CD4-positive, alpha-beta T cell (primary cell): ENCODE results near the gene SHROOM1. TPM values are rescaled to one million over a fixed set of nuclear protein-coding genes. Genes with fewer than 3 reads are reported as not detected.
"Not testable (repeated sequence)": the region's sequence is repeated elsewhere in the genome, so short reads cannot be mapped to it uniquely, and the experiment has no call there.

Source experiments
- ATAC-seq: fragments of 200-7000 bp; cut with Tn5 transposase; one replicate; pipeline ENCODE4 v1.10.0; 2022; ENCODE audit warnings: mild to moderate bottlenecking; ENCODE audit not compliant: poor library complexity
- CTCF ChIA-PET: fragments of 350-600 bp; sonication (Branson Sonifier 250); formaldehyde crosslinking; loops from one replicate; lab custom pipeline; 2021; ENCODE audit warnings: antibody characterized with exemption, inconsistent platforms; lab: Charles Lee
- POLR2A ChIA-PET: fragments of 350-600 bp; sonication (Branson Sonifier 250); formaldehyde crosslinking; loops from one replicate; lab custom pipeline; 2021; ENCODE audit warnings: antibody characterized with exemption, inconsistent platforms; lab: Charles Lee
- DNase-seq, 14 experiments: peaks; one replicate each; pipeline ENCODE4 v3.0.0-alpha.2; 2013 to 2020; ENCODE audit warnings: mixed read lengths in 2 of 14
- H3K27ac ChIP-seq, 2 donors: one replicate each; pipeline versions ENCODE4 v1.5.1 to v1.7.0; 2013; ENCODE audit warnings: low read length in 2 of 2, low read depth in 1 of 2, mild to moderate bottlenecking in 1 of 2
- H3K27me3 ChIP-seq, 2 experiments: 1 replicate in 1 of 2; 2 replicates in 1 of 2; pipeline versions ENCODE4 v1.6.1 to v1.7.0; 2013; ENCODE audit warnings: low read length in 2 of 2, control low read depth in 1 of 2, mild to moderate bottlenecking in 1 of 2, moderate library complexity in 1 of 2; ENCODE audit not compliant: insufficient read depth in 2 of 2, control insufficient read depth in 1 of 2
- H3K36me3 ChIP-seq: one replicate; pipeline ENCODE4 v1.6.1; 2013; ENCODE audit warnings: low read length, control low read depth; ENCODE audit not compliant: insufficient read depth
- H3K4me1 ChIP-seq: one replicate; pipeline ENCODE4 v1.6.1; 2013; ENCODE audit warnings: low read length, control low read depth; ENCODE audit not compliant: insufficient read depth
- H3K4me3 ChIP-seq: one replicate; pipeline ENCODE4 v1.5.1; 2013; ENCODE audit warnings: mild to moderate bottlenecking, low read length, moderate library complexity
- H3K9me3 ChIP-seq, 2 experiments: 1 replicate in 1 of 2; 2 replicates in 1 of 2; pipeline versions ENCODE4 v1.6.1 to v1.7.0; 2013; ENCODE audit warnings: low read length in 2 of 2, mild to moderate bottlenecking in 2 of 2, control low read depth in 1 of 2, moderate library complexity in 1 of 2; ENCODE audit not compliant: control insufficient read depth in 1 of 2, insufficient read depth in 1 of 2
- H3K27ac Mint-ChIP-seq: one replicate; pipeline ENCODE4 v1.8.0; 2020; ENCODE audit warnings: mixed read lengths
- H3K27me3 Mint-ChIP-seq: one replicate; pipeline ENCODE4 v1.8.0; 2021; ENCODE audit warnings: mixed read lengths
- H3K36me3 Mint-ChIP-seq: one replicate; pipeline ENCODE4 v1.8.0; 2021; ENCODE audit warnings: low read depth, mixed read lengths
- H3K4me1 Mint-ChIP-seq: one replicate; pipeline ENCODE4 v1.8.0; 2021; ENCODE audit warnings: low read depth, mixed read lengths
- H3K4me3 Mint-ChIP-seq: one replicate; pipeline ENCODE4 v1.8.0; 2020; ENCODE audit warnings: mild to moderate bottlenecking, mixed read lengths
- H3K9me3 Mint-ChIP-seq: one replicate; pipeline ENCODE4 v1.8.0; 2020; ENCODE audit warnings: mixed read lengths
- CTCF ChIP-seq: fragments of 200-600 bp; IDR thresholded peaks from one replicate; pipeline ENCODE4 v1.8.0; 2022; ENCODE audit warnings: antibody characterized with exemption, mild to moderate bottlenecking
- intact Hi-C, 2 experiments: fragments of 100-400 bp; cut with DNase I in 1 of 2; cut with micrococcal nuclease in 1 of 2; formaldehyde crosslinking; loops; one replicate each; pipeline versions ENCODE4 v1.15.1 to v1.9.0; 2023 to 2025; cut with DNase I, micrococcal nuclease
- total RNA-seq, 174 experiments: library from RNA in 2 of 174; stranded (reverse) in 2 of 174; gene quantifications; one replicate each; pipeline ENCODE4 v1.2.3 and lab custom pipeline; 2021 to 2026

The SHROOM1 gene
- total RNA-seq, 2 experiments from 2014 or later = 0.59 TPM; not detected in 1

- H3K27me3 ChIP-seq = peaks cover 23 to 46% of the 10 kb centered on the region in 2 experiments
- H3K36me3 ChIP-seq = no peaks in the 10 kb centered on the region
- H3K9me3 ChIP-seq = no peaks in the 10 kb centered on the region
- CTCF ChIA-PET = no interaction called here
- ATAC-seq = no peak
- Mint-ChIP-seq H3K27ac (no peak overlapping the region), H3K4me1 (peaks cover 16% of the 10 kb centered on the region), H3K4me3 (no peak overlapping the region), H3K9me3 (no peaks in the 10 kb centered on the region), H3K36me3 (no peaks in the 10 kb centered on the region), H3K27me3 (peaks cover 82% of the 10 kb centered on the region)
- no peak overlapping the region for H3K27ac ChIP-seq
- no peak for TF ChIP-seq CTCF
- H3K4me3 ChIP-seq = no peak overlapping the region
- DNase-seq = no peak
- POLR2A ChIA-PET = no interaction called here
- intact Hi-C loops = no loop called here
- H3K4me1 ChIP-seq = peaks cover 13% of the 10 kb centered on the region
Measured at GRCh38 chr5:132808866-132809265, 21.6 kb downstream of the SHROOM1 start.

GRCh38 chr5:132808448-132808847, 22.0 kb downstream of the SHROOM1 start:
- H3K27ac ChIP-seq = no peak overlapping the region
- intact Hi-C loops = no loop called here
- Mint-ChIP-seq H3K4me1 (peaks cover 16% of the 10 kb centered on the region), H3K27me3 (peaks cover 86% of the 10 kb centered on the region), H3K4me3 (no peak overlapping the region), H3K27ac (no peak overlapping the region), H3K9me3 (no peaks in the 10 kb centered on the region), H3K36me3 (no peaks in the 10 kb centered on the region)
- ATAC-seq (no peak), DNase-seq (no peak)
- H3K9me3 ChIP-seq = no peaks in the 10 kb centered on the region
- no peaks in the 10 kb centered on the region for H3K36me3 ChIP-seq
- H3K4me1 ChIP-seq = peaks cover 9% of the 10 kb centered on the region
- no peak for TF ChIP-seq CTCF
- POLR2A ChIA-PET = no interaction called here
- peaks cover 21 to 43% of the 10 kb centered on the region in 2 experiments for H3K27me3 ChIP-seq
- CTCF ChIA-PET = no interaction called here
- no peak overlapping the region for H3K4me3 ChIP-seq

GRCh38 chr5:132807163-132807838, 23.1 kb downstream of the SHROOM1 start:
- POLR2A ChIA-PET = no interaction called here
- peaks cover 3% of the 10 kb centered on the region for H3K4me1 ChIP-seq
- H3K27ac ChIP-seq = no peak overlapping the region
- Mint-ChIP-seq H3K4me1 (peaks cover 8% of the 10 kb centered on the region), H3K36me3 (no peaks in the 10 kb centered on the region), H3K27me3 (peaks cover 89% of the 10 kb centered on the region), H3K4me3 (no peak overlapping the region), H3K27ac (no peak overlapping the region), H3K9me3 (no peaks in the 10 kb centered on the region)
- ATAC-seq (no peak), DNase-seq (no peak)
- no peak overlapping the region for H3K4me3 ChIP-seq
- H3K9me3 ChIP-seq = no peaks in the 10 kb centered on the region
- intact Hi-C loops = no loop called here
- no peak for TF ChIP-seq CTCF
- CTCF ChIA-PET = interaction anchor here (1.1 kb wide), 2 partner anchors 10 to 13 kb away, joined by 3 to 5 read pairs; no protein-coding TSS in a partner anchor
- H3K27me3 ChIP-seq = peaks cover 18 to 35% of the 10 kb centered on the region in 2 experiments
- no peaks in the 10 kb centered on the region for H3K36me3 ChIP-seq

GRCh38 chr5:132806804-132807162, 23.7 kb downstream of the SHROOM1 start:
- H3K27ac ChIP-seq, DNase-seq, ATAC-seq, POLR2A ChIA-PET, H3K36me3 Mint-ChIP-seq, H3K36me3 ChIP-seq, H3K4me3 ChIP-seq, H3K9me3 Mint-ChIP-seq, H3K9me3 ChIP-seq, H3K4me1 Mint-ChIP-seq, H3K4me1 ChIP-seq, H3K27ac Mint-ChIP-seq, H3K4me3 Mint-ChIP-seq, intact Hi-C loops: not testable (repeated sequence)
- peaks cover 15 to 30% of the 10 kb centered on the region in 2 experiments for H3K27me3 ChIP-seq
- peaks cover 89% of the 10 kb centered on the region for H3K27me3 Mint-ChIP-seq
- CTCF ChIA-PET = interaction anchor here (1.1 kb wide), 2 partner anchors 10 to 13 kb away, joined by 3 to 5 read pairs; no protein-coding TSS in a partner anchor

- H3K36me3 ChIP-seq, H3K9me3 ChIP-seq, intact Hi-C loops, ATAC-seq, H3K4me1 ChIP-seq, H3K4me1 Mint-ChIP-seq, H3K4me3 Mint-ChIP-seq, DNase-seq, H3K9me3 Mint-ChIP-seq, H3K4me3 ChIP-seq, H3K27ac Mint-ChIP-seq, H3K27ac ChIP-seq, H3K36me3 Mint-ChIP-seq, POLR2A ChIA-PET: not testable (repeated sequence)
- peaks cover 15 to 20% of the 10 kb centered on the region in 2 experiments for H3K27me3 ChIP-seq
- H3K27me3 Mint-ChIP-seq = peaks cover 83% of the 10 kb centered on the region
- CTCF ChIA-PET = interaction anchor here (1.0 kb wide), 1 partner anchor 9 kb away, joined by 3 read pairs; no protein-coding TSS in a partner anchor
Measured at GRCh38 chr5:132805872-132806271, 24.6 kb downstream of the SHROOM1 start.
